Fibroblast of skin of back (primary cell): Measurements from ENCODE around the gene ARHGAP22.
A peak's percentile ranks its signal among the peaks of the same experiment; 100 is the strongest.

ENCODE experiments used
- DNase-seq: peaks from one replicate; pipeline ENCODE4 v3.0.0-alpha.2; 2013

Gene ARHGAP22

DNA sequence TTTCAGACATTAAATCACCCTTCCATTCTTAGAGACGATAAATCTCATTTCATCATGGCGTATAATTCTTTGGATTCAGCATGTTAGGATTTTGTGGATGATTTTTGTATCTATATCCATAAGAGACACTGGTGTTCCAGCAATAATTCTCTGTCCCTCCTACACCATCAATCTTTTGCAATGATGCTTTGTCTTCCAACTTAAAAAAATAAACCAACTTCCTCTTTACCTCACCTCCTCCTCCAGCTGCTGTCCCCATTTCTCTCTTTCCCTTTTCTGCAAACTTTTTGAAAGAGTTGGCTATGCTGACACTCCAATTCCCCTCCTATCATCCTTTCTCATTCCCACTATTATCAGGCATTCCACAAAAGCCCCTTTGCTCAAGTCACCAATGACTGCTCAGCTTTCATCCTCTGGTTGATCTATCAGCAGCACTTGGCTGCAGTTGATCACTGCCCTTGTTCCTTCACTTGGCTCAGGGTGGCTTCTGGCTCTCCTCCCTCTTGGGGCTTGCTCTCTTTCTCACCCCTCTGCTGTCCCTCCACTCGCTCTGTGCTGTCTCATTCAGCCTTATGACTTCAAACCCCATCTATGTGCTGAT, 130.0 kb downstream of the ARHGAP22 start:
- DNase-seq = no peak

DNA sequence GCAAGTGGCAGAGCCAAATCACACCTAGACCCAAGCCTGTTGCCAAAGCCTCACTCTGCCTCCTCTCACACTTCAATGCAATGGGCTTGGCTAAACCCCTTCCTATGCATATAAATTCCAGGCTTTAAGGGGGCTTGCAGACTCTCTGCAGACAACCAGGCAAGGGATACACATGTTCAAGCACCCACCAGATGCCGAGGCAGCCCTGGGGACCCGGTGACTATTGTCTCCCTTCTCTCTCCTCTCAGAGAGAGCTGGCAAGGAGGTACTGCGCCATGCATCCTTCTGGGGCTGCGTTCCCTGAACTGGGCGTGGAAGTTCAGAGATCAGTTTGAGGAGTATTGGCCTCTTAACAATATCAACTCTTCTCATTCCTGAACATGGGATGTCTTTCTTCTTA, 131.2 kb downstream of the ARHGAP22 start:
- no peak for DNase-seq

GRCh38 chr10:48472501-48473069, 132.3 kb downstream of the ARHGAP22 start:
- DNase-seq = no peak

DNA sequence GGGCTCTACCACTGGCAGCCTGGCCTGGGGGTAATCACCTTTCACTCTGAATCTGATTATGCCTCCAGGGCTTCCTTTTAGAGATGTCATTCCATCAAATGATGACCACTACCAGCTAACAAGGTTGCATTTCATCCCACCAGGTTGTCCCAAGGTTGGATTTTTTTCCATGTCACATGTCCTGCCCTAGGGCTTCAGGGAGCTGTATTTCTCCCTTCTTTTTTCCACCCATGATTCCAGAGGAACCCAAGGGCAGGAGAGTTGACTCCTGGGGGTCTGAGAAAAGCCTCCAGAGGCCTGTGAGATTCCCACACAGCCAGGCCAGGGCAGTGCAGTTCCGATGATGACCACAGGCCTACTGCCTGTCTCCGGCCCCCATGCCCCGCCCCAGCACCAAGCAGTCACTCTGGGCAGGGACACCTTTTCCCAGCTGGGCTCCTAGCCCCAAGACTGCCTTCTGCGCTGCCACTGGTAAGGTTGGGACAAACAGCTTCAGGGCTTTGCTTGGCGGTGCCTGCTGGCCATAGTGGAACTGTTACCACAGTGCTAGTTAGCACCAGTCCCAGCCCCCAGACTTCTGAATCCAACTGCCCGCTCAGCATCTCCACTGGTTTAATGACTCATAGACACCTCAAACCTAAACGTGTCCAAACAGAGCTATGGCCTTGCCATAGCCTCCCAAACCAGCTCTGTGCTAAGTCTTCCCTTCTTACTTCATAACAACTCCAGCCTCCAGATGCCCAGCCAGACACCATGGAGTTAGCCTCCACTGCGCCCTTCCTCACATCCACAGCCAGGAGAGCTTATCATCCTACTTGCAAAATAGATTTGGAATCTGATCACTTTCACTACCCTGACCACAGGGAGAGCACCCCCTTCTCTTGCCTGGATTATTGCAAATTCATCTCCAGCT, 133.7 kb downstream of the ARHGAP22 start:
- DNase-seq = no peak

DNA sequence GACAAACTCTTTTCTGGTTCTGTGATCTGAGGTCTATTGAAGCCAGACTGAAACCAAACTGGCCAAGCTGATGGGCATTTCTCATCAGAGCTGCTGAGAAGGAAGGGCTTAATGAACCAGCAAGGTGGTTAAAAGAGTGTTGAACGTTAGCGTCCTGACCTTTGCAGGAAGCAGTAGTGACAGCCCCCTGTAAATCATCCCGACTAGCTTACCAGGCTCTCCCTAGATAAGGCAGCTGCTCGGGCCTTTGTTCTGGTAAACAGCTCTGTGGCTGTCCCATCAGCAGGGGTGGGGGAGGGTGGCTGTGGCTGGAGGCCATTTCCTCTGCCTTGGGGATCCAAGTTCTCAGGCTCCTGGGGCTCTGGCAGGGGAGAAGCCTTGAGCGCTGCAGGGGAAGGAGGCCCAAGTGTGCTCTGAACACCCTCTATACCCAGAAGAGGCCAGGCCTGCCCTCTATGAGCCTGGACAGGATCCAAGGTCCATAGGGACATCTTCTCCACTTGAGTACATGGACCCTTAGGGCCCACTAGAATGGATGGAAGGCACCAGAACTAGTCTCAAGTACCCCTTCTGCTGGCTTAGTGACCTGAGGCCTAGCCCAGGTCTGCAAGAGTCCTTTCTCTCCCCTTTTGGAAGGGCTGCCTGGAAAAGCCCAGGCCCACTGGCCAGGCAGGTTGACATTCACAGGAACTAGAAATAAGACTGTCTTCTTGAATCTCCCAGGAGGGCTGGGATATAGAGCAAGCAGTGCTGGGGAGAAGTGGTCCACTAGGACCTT, 134.6 kb downstream of the ARHGAP22 start:
- no peak for DNase-seq

GRCh38 chr10:48469516-48470020, 135.3 kb downstream of the ARHGAP22 start:
- DNase-seq = no peak

- no peak for DNase-seq
Observed at GRCh38 chr10:48468866-48469511, 135.9 kb downstream of the ARHGAP22 start.

GRCh38 chr10:48468130-48468790, 136.6 kb downstream of the ARHGAP22 start:
- no peak for DNase-seq

DNA sequence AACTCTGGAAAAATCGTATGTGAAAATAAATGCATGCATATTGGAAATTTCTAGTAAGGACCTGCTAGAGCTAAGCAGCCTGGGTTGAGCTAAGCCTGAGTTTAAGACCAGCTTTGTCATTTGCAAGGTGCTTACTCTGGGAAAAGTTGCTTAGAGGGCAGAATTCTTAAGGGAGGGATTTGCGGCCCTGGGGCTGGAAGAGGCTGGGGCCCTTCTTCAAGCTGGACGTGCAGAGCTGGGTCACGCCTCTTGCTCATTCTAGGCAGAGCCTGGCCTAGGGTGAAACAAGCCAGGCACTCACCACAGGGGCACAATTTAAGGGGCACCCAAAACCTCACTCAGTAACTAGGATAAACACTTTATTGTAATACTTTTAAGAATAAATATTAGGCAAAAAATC, 137.2 kb downstream of the ARHGAP22 start:
- DNase-seq = no peak

- no peak for DNase-seq
Observed at GRCh38 chr10:48466611-48467240, 138.1 kb downstream of the ARHGAP22 start.

- DNase-seq = no peak
Observed at GRCh38 chr10:48465860-48466521, 138.9 kb downstream of the ARHGAP22 start.

GRCh38 chr10:48464871-48465736, 139.8 kb downstream of the ARHGAP22 start:
- no peak for DNase-seq

GRCh38 chr10:48464121-48464870, 140.6 kb downstream of the ARHGAP22 start:
- DNase-seq = no peak

DNA sequence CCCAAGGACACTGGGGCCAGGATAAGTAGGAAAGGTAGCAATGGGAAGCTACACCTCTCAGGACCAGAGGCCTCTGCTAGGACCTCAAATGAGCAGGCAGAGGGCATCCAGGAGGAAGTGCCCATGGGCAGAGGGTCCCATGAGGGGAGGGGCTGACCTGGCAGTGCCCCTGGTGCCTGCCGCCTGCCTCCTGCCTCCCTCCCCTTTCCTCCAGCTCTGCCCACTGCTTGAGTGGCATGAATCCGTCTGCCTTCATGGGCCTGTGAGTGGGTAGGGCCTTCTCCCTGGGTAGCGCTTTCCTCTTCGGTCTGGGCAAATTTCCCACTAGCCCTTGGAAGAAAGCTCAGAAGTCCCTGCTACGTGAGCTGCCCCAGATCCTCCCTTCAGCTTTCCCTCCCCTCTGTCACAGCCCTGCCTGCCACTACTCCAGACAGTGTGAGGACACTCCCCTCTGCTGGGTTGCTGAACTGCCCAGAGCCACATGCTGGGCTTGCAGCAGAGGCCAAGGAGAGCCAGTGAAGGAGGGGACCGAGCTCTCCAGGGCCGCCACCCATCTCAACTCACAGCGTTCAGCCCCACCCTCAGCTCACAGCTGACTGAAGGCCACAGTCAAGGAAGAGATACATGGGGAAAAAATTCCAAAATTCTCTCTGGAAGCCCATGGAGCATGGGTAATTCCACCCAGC, 141.4 kb downstream of the ARHGAP22 start:
- DNase-seq = peak; percentile 66

DNA sequence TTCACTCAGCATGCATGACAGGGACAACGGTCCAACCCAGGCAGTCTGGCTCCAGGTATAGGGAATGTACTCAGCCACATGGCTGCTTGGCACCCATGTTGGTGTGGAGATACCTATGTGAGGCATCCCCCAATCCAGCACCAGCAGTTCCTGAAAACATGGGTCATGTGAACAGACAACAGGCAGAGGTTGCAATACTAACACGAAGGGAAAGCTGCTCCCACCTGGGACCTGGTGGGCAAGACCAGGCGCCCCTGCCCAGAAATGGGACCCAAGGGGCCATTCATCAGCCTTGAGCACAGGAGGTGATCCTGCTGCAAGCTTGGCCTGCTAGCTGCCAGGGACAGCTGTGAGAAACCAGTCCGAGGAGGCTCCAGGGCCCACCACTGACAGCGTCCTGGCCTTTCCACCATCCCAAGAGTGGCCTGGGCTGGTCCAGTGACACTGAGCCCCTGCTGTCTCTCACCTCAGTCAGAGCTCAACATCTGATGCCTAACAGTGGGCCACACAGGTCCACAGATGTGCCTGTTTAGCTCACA, 142.3 kb downstream of the ARHGAP22 start:
- no peak for DNase-seq

DNA sequence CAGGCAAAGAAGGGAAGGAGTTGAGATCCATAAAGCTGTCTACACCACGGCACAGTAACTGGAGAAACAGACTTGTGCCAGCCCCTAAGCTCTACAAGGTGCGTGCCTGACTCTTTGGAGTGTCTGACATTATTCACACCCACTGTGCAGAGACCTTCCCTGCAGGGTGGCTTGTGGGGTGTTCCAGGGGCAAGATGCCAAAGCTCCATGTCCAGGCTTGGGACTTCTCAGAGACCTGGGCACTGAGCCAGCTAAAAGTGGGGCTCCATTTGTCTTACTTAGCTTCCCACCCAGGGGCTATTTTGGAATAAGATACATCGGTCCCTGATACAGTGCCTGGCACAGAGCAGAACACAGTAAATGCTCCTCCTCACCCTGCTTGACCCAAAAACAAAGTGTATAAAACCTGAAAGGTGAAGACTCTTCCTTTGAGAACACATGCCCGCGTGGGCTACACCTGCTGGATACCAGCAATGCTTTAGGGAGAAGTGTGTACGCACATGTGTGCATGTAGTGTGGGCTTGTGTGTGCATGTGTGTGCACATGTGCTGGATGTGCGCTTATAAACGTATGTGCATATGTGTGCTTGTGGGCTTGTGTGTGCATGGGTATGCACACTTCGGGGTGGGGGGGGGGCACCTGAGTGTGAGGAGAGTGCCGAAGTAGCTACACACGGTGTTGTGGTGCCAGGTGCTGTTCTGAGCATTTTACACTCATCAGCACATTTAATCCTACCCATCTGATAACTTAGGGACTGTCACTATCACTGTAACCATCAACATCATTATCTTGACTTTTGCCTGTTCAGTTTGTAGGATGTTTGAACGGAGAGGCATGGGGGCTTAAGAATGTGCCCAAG, 143.0 kb downstream of the ARHGAP22 start:
- no peak for DNase-seq

- DNase-seq = no peak
Observed at GRCh38 chr10:48460182-48460581, 144.7 kb downstream of the ARHGAP22 start.
